CD4-positive, alpha-beta T cell treated with Interleukin-1 beta for 1 hour (primary cell): Measurements from ENCODE around the gene B3GNT4.
A peak's percentile ranks its signal among the peaks of the same experiment; 100 is the strongest.
"Not testable (repeated sequence)": the region's sequence is repeated elsewhere in the genome, so short reads cannot be mapped to it uniquely, and the experiment has no call there.

Experiments
- DNase-seq, 2 donors: peaks; one replicate each; pipeline ENCODE4 v3.0.0-alpha.2; 2020 to 2022

B3GNT4 gene

GRCh38 chr12:122225683-122226365, 22.3 kb downstream of the B3GNT4 start, which contains the start of gene DIABLO:
Gene DIABLO, minus strand, starts transcription at chr12:122226052. Its CDS starts 38 bp downstream, at chr12:122226014.
- peak; percentile 100 for DNase-seq

DNA sequence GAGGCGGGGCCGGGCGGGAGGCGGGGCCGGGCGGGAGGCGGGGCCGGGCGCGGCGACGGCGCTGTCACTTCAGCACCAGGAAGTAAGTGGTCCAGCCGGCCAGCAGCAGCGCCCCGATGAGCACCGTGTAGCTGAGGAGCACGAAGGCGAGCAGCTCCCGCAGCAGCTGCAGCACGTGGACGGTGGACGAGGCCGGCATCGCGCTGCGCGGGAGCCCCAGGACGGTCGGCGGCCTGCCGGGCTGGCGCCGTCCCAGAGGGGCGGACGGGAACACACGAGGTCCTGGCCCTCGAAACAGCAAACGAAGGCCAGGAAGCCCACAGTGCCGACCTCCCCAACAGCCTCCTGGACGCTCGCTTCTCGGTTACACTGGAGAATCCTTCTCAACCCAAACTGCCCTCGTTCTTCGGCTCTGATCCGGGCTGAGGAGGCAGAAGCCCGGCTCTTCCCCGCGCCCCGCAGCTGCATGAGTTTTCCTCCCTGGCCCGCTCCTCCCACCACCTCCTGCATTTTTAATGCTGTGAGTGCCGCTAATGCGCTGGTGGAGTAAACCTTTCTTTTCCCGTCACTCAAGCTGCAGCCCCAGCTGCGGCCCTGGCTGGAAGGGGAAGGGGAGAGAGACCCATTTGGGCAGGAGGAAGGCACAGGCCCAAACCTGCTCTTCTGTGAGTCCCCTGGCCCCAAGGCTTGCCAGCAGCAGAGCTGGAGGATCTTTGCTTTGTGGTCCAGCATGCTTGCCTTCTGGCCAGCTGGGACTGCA, 23.0 kb downstream of the B3GNT4 start:
- no peak for DNase-seq

DNA sequence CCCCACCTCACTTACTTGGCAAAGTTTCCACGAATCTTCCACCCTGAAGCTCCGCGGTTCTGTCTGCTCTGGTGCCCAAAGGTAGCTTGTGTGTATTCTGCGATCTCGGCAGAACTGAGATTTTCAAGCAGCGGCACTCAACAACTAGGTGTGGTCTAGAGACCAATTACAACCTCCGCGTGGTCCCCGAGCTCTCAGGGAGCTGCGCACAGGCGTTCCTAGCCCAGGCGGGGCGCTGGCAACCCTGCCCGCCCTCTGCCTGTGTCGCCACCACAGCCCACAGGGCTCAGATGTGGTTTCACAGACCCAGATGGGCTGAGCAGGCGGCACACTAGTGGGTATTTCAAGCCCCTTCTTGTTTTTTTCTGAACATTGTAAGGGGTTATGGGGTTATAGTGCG, 23.8 kb downstream of the B3GNT4 start:
- peak; percentile 69 to 80 for DNase-seq

DNA sequence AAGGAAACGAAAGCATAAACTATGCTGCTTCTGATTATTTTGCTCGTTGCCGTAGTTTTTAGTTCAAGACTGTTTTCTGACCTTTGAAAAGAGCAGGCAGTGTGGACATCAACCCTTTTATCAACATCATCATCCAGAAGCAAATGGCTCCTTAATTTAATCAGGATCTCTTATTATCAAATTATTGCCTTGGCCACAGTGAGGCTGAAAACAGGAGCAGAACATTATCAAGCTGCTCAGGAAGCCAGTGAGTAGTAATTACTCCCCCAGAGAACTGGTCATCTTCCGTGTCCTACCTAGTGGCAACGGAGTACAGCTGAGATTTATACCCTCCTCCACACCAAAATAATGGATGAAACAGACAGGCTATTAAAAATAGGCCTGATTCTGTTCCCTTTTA, 24.6 kb downstream of the B3GNT4 start:
- DNase-seq, result no peak

DNA sequence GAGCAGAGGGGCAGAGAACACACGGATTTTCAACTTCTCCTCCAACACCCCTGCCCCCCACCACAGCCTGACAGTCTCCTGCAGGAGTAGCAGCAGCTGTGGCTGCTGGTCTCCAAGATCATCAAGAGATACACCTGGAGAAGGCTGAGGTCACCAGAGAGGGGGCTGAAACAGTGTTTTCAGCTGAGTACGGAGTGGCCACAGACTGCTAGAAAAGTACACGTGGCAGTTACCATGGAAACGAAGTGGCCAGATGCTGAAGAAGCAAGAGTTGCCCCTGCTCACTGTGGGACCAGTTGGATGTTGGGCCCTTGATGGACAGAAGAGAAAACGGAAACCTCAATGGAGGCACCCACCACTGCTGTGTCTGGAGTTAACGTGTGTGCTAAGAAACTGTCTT, 27.3 kb downstream of the B3GNT4 start:
- no peak for DNase-seq

DNA sequence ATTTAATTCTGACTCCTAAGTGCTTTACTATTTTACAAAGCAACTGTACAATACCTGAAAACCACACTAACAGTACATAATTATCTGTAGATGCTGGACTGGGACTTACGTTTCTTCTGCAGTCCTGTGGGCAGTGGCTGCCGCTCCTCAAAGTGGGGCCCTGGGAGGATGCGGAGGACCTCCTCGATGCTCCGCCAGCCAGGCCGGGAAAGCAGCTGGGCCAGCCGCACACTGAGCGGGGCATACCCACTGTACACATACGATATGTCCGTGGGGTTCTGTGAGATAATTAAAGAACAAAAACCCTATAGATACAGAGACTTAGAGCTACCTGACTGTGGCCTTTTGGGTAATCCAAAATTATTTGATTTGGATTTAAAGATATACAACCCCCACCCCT, 29.2 kb downstream of the B3GNT4 start:
- no peak for DNase-seq

- DNase-seq, result no peak
Measured at GRCh38 chr12:122235741-122236140, 32.2 kb downstream of the B3GNT4 start.

DNA sequence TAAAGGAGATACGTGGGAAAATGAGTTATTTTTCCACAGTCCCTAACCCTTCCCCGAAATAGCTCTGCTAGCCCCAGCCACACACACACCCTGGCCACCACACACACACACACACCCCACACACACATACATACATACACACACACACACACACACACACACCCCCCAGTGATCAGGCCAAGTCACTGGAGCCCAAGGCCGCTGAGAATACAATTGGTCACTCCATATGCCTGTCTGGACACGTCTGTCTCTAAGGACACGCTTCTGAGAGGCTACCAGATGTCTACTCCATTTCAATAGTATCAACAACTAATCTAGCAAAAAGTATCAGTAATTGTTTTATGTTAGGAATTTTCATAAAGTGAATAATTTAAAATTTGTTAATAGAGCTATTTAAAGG, 35.4 kb downstream of the B3GNT4 start:
- no peak for DNase-seq

DNA sequence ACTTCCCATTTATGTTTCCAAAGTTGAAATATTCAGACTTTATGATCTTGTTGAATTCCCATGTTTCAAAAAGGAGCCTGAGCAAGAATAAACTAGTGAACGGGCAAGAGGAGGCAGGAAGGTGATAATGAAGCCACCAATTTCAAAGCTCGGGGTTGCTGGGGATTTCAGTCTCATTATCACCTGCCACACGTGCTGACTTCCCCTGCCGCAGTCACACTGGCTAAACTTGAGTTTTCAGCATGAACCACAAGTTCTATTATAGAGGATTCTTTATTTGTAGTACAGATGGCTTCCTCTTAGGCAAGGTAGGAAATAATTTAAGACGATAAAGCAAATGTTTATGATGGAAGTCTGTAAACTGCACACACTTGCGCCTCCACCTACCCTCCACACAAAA, 40.5 kb downstream of the B3GNT4 start:
- DNase-seq, result peak in 1 of 2 donors; percentile 28

DNA sequence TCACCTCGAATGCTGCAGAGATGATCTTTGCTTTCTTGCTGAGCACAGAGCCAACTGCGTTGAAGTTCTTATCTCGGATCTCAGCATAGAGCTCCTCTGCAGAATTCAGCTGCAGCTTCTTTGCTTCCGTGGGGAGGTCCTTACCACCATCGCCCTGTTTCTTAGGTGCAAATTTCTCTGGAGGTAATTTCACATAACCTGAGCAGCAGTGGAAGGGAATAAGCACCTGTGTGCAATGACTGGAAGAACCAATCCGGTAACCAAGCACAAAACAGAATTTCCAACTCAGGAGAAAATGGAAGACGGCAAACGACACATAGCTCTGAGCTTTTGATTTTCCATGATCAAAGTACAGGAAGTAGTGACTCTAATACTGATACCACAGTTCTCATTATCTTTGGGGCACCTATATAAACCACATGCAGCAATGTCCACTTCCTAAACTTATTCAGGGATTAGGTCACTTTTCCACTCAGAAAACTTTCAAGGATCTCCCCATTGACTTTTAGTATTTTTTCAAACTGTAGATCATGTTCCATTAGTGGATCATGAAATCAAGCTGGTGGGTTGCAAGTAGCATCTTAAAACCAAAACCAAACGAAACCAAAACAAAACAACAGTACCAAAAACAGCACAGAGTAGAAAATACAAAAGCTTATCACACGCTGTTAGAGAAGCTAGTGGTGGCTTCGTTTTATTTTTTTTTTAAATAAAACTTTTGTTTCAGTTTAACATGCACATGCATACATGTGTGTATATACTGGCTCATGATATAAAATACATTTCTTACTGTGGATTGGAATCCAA, 41.3 kb downstream of the B3GNT4 start:
- DNase-seq, result peak in 1 of 2 donors; percentile 46

DNA sequence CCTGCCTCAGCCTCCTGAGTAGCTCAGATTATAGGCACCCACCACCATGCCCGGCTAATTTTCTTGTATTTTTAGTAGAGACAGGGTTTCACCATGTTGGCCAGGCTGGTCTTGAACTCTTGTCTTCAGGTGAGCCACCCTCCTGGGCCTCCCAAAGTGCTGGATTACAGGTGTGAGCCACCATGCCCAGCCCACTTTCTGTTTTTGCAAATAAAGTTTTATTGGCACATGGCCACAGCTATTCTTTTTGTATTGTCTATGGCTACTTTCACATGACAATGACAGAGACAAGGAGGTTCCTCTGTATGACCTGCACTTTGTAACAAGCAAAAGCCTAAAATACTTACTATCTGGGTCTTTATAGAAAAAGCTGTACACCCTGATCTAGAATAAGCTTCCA, 42.0 kb downstream of the B3GNT4 start:
- DNase-seq, result no peak

DNA sequence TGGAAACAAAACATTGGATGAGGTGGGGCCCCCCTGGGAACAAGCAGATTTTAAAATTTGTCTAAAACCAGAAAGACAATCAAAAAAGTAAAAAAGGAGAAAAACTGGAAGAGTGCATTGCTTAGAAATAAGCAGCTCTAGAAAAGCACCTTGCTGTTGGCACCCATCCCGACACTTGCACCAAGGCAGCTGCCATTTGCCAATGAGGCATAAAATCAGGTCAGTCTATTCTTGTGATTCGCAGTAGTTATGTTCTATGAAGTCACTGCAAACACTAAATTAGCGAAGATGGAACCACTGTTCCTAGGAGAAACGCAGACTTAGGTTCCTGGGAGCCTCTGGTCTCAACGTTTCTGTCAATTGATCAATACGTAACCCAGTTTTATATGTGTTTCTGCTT, 46.5 kb downstream of the B3GNT4 start:
- no peak for DNase-seq

- DNase-seq, result no peak
Measured at GRCh38 chr12:122250536-122250935, 47.0 kb downstream of the B3GNT4 start.

DNA sequence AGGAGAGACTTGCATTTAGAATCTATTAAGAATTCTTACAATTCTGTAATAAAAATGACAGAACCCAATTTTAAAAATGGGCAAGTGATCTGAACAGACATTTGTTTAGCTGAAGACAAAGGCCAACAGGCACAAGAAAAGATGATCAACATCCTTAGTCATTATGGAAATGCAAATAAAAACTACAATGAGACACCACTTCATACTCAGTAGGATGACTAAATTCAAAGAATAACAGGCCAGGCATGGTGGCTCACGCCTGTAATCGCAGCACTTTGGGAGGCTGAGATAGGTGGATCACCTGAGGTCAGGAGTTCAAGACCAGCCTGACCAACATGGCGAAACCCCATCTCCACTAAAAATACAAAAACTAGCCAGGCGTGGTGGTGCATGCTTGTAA, 55.0 kb downstream of the B3GNT4 start:
- DNase-seq, result not testable (repeated sequence)
